Measurements from ENCODE around the gene NPAS2.
A peak's percentile ranks its signal among the peaks of the same experiment; 100 is the strongest.

NPAS2 gene

GRCh38 chr2:100819370-100820272 lies at the start of gene NPAS2:
TSS of gene NPAS2 (plus strand) at chr2:100820139. CDS start at chr2:100904755, 84,616 bp downstream.
- DNase-seq, result peak; percentile 15

DNA sequence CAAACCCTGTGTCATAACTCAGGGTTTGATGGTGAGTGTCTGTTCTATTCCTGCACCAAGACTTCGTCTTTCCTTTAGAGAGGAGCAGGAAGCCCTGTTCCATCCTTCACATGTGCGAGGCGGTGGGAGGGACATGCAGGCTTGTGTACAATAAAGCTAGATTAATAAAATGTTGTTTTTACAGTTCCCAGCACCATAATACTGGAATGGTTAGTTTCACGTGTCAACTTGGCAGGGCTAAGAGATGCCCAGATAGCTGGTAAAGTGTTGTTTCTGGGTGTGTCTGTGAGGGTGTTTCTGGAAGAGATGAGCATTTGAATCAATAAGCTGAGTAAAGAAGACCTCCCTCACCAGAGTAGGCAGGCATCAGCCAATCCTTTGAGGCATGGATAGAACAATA lies 48.8 kb upstream of the NPAS2 start:
- DNase-seq, result no peak

DNA sequence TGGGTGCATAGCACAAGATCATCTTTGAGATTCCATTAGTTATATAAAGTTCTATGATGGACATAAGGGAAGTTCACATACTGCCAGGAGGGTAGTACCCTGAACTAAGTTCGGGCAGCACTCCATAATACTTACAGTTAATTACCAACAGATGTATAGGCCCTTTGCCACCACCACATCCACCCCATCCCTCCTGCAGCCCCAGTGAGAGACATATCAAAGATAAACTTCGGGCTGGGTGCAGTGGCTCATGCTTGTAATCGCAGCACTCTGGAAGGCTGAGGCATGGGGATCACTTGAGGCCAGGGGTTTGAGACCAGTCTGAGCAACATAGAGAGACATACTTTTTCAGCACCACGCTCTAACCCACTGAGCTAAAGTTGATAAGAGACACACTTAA lies 46.4 kb upstream of the NPAS2 start:
- no peak for DNase-seq

DNA sequence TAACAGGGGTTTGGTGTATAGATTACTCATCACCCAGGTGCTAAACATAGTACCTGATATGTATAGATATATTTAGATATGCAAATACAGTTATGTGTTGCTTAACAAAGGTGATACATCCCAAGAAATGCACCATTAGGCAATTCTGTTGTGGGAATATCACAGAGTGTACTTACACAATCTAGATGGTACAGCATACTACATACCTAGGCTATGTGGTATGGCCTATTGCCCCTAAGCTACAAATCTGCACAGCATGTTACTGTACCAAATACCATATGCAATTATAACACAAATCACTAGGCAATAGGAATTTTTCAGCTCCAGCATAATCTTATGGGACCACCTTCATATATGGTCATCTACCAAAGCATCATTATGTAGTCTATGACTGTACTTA lies 43.5 kb upstream of the NPAS2 start:
- no peak for DNase-seq

DNA sequence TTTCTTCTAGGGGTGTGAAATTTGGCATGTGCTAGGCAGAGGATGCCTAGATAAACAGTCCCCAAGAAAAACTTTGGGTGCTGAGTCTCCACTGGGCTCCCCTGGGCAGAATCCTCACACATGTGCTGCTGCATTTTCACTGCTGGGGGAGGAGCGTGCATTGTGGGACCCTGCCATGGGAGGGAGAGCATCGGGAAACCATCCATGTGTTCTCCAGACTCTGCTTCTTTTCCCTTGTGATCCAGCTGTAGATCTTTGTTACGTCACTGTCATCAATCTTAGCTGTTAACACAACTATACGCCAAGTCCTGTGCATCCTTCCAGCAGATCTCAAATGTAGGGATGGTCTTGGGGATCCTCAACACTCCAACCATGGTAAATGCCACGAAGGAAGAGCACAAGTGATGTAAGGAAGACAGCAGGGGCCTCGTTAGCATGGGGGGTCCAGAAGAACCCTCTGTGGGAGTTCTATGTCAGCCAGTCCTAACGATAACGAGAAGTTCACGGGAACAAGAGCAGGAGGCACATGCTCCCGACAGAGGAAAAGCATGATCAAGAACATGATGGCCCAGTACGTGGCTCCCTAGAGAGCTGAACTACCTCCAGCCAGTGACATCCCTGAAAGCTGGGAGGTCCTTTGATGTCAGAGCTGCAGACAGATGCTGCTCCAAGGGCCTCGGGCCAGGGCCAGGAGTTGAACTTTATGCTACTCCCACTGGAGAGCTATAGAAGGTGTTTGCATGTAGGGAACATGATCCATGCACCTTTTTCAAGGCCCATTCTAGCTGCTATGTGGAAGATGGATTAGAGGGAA lies 41.1 kb upstream of the NPAS2 start:
- DNase-seq, result no peak

DNA sequence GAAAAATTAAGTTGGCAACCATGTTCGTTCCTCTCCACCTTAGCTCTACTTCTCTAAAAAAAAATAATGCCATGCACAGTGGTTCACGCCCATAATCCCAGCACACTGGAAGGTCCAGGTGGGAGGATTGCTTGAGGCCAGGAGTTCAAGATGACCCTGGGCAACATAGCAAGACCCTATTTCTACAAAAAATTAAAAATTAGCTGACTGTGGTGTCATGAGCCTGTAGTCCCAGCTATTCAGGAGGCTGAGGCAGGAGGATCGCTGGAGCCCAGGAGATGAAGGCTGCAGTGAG lies 40.1 kb upstream of the NPAS2 start:
- no peak for DNase-seq

DNA sequence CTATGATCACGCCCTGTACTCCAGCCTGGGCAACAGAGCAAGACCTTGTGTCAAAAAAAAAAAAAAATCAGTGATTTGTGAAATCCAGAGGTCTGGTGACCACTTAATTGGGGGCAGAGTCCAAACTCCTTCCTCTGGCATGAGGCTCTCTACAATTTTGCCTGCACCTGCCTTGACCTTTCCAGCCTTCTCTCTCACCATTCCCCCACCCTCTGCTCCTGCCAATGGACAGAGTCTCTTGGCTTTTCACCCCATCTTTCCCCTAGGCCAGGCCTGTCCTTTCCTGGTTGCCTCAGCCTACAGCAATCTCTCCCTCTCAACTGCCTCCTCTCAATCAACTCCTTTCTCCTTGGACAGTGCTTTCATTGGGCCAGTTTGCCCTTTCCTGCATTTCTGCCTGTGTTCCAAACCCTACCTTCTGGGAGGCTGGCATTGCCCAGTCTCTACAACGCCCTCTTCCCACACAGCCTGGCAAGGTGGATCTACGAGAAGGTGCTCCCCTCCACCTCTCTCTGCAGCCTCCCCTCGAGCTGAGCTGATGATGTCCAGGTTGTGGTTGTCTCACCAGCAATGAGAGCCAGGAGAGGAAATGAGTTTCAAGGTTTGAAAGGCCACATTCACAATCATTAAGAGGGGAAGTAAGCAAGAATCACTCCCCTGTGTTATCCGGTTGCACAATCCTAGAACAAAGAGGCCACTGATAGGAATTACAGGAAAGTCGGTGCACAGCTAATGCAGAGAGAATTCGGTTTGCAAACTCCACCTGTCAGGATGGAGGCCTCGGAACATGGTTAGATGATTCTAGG lies 39.5 kb upstream of the NPAS2 start:
- peak; percentile 21 for DNase-seq

- no peak for DNase-seq
Observed at GRCh38 chr2:100781009-100781325, 39.0 kb upstream of the NPAS2 start.

DNA sequence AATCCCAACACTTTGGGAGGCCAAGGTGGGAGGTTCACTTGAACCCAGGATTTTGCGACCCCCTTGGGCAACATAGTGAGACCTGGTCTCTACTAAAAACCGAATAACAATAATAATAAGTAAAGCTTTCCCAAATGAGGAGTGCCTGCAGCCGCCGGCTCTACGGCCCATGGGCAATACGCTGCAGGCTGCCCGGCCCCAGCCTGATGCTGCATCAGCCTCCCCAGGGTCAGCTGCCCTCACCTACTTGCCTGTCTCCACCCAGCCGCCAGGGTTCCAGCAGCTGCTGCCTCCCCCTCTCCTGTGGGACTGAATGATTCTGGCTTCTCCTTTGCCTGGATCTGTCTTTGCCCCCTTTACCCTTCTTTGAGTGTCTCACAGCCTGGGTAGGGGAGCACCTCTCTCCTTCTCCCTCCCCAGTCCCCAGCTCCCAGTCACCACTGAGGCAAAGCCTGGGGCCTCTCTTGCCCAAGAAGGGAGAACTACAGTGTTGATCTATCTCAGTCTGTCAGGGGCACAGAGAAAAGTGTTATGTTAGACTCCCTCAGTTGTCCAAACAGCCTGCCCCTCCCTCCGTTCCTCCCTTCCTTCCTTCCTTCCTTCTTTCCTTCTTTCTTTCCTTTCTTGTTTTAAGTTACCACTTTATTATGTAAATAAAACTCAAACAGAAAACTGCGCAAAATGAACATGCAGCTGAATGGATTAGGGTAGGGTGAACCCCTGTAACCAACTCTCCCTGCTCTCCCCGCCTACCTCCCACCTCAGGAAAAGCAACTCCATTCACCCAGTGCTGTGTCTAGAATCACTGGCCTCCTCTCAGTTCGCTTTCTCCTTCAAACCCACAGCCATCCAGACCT lies 38.2 kb upstream of the NPAS2 start:
- DNase-seq, result no peak

DNA sequence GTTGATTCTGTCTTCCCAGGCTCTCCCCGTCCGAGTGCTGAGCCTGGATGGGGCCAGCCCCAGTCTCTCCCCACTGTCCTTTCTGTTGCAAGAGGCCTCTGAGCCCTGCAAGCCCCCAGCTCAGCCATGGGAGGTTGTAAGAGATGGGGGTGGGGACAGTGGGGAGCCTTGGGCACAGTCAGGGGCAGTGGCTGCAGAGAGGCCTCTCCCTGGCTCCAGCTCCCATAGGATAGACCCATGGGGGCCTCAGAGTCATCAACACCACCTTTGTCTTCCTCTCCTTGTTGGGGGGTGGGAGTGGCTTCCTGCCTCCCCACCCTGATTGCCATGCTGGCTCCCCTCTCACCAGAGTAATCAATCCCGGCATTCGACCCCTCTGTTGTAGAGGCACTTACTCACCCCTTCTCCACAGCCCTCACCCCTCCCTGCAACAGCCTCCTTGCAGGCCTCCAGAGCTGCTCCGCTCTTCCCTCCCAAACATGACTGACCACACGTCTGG lies 37.5 kb upstream of the NPAS2 start:
- DNase-seq, result no peak

DNA sequence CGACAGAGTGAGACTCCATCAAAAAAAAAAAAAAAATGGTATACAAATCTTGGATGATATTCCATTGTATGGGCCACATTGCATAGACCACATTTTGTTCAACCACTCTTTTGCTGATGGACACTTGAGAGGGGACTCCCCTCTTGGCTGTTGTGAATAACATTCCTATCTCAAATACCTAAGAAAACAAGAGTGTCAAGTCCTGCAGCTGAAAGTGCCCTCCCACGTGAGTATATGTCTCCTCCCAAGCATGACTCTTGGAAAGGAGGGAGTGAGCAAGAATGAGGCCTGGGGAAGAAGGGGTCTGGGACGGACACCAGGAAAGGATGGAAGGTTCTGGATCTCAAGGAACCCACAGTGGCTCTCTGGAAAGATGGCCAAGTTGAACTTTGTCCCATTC lies 36.0 kb upstream of the NPAS2 start:
- no peak for DNase-seq

DNA sequence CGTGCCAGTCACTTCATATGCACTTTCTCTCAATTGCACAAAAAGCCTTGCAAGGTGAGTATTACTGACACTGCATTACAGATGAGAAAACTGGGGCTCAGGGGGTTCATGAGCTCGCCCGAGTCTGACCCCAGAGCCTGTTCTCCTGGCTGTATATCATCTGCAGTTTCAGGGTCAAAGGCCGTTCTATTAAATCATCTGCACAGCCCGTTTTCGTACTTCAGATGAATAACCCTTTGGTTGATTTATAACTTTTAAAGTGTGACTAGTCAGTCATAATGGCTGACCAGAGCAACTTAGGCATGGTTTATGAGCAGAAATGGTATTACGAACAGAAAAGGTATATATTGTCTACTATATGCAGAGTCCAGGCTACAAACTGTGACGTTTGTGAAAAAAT lies 35.3 kb upstream of the NPAS2 start:
- no peak for DNase-seq

GRCh38 chr2:100785626-100786296 lies 34.2 kb upstream of the NPAS2 start:
- no peak for DNase-seq

- DNase-seq, result no peak
Observed at GRCh38 chr2:100786297-100786658, 33.7 kb upstream of the NPAS2 start.

DNA sequence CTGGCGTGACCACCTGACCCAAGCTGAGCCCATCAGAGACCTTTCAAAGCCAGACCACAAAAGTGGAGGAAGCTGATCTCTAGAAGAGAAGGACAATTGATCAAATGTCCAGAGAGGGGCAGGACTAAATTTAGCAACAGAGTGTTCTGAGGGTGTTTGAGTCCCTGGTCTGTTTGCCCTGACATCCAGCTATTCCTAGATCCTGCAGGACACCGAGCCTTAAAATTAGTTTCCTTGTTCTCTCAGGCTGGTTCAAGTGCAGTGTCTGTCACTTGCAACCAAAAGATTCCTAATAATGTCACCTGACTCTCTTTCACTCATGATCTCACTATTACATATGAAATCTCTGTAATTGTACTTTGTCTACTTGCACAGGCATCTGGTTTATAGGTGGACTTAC lies 33.0 kb upstream of the NPAS2 start:
- no peak for DNase-seq

- DNase-seq, result no peak
Observed at GRCh38 chr2:100789361-100789760, 30.6 kb upstream of the NPAS2 start.

DNA sequence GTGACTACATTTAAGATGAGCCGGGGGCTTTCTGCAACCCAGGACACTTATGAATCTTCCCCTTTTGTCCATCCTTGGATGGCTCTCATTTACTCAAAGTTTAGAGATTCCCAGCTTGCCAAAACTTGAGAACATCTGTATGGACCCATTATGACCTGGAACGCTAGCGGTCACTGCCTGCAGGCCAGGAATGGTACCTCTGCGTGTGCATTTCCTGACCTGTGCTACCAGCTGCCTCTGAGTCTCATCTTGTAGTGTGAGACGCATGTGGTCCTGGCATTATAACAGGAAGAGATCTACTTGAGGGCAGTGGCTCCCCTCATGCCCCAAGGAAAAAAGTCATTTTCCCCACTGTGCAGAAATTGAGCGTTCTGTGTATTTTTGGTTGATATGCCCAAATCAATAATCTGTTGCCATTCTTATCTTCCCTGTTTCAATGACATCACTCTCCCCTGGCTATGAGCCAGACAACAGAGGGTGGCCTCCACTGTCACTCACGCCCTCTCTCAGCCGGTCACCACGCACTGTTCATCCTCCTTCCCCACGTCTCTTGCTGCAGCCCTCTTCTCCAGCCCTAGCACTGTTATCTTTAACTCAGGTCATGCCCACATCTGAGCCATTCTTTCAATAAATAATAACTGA lies 28.5 kb upstream of the NPAS2 start:
- DNase-seq, result no peak

GRCh38 chr2:100791936-100792308 lies 28.0 kb upstream of the NPAS2 start:
- DNase-seq, result no peak

DNA sequence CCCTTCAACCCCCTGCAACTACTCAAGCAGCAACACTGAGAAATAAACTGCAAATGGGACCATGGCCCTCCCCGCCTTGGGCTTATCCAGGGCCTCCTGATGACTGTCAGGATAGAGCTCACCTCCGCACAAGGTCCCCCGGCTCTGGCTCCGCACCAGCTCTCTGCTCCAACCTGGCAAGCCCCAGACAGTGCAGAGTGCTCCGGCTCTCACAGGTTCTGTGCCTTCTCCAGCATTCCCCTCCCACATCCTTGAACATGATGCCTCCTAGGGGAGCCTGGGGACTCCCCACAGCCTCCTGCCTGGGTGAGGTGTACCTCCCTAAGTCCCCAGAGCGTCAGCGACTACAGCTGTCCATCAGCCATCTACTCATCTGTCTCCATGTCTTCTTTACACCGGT lies 26.7 kb upstream of the NPAS2 start:
- DNase-seq, result no peak

DNA sequence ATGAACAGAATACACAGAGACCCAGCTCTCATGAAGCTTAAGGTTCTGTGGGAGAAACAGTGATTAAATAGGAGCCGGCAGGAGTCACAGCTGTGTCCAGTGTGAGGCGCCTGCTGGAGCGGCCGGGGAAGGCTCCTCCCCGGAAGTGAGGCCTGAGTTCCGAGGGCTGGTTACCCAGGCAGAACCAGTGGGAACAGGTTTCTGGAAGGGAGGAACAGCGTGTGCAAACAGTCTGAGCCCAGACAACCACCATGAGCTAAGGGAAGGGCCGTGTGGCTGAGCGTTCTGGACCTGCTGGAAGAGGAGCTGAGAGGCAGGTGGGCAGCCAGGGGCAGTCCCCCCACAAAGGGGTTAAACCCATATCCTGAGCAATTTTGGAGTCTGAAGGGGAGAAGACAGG lies 26.0 kb upstream of the NPAS2 start:
- DNase-seq, result no peak

- DNase-seq, result no peak
Observed at GRCh38 chr2:100796499-100797100, 23.3 kb upstream of the NPAS2 start.

All from hematopoietic multipotent progenitor cell treated with erythropoietin and hydrocortisone succinate and interleukin-3 and kit ligand, for 6 days (in vitro differentiated cells).